ENCODE data around the gene EBLN2.

EBLN2 gene

DNA sequence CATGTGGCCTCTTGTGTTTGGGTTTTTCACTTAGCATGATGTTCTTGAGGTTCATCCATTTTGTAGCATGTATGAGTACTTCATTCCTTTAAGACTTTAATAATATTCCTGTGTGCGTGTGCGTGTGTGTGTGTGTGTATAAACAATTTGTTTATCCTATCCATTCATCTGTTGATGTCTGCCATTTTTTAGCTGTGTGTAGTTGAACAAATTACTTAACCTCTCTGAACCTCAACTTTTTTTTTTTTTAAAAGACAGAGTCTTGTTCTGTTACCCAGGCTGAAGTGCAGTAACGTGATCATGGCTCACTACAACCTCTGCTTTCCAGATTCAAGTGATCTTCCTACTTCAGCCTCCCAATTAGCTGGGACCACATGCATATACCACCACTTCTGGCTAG lies 47.3 kb downstream of the EBLN2 start:
- Mint-ChIP-seq H3K27me3 (peaks cover 2% of the 10 kb centered on the region), H3K4me1 (ENCODE audit: low read depth) (no peaks in the 10 kb centered on the region), H3K36me3 (no peaks in the 10 kb centered on the region), H3K9me3 (ENCODE audit: low read depth) (no peaks in the 10 kb centered on the region), H3K27ac (no peak overlapping the region), H3K4me3 (no peak overlapping the region)

DNA sequence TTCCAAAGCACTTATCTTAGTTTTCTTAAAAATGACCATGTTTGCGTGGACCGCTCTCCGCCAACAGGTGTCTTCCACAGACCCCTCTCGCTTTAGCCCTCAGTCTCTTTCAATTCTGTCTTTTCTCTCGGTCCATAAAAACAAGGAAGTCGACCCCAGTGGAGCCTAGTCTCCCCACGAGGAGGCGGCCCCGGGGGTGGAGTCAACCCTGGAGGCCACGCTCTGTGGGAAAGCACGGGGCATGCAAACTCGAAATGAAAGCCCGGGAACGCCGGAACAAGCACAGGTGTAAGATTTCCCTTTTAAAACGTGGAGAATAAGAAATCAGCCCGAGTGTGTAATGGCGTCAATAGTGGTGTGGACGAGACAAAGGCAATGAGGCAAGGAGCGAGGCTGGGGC lies 49.1 kb downstream of the EBLN2 start:
- Mint-ChIP-seq H3K4me3 (no peak overlapping the region), H3K27me3 (peaks cover 2% of the 10 kb centered on the region), H3K27ac (no peak overlapping the region), H3K4me1 (ENCODE audit: low read depth) (no peaks in the 10 kb centered on the region), H3K36me3 (no peaks in the 10 kb centered on the region), H3K9me3 (ENCODE audit: low read depth) (no peaks in the 10 kb centered on the region)

Measured in activated naive CD8-positive, alpha-beta T cell (primary cell).